ENCODE results near the gene CPNE4.

CPNE4 gene

DNA sequence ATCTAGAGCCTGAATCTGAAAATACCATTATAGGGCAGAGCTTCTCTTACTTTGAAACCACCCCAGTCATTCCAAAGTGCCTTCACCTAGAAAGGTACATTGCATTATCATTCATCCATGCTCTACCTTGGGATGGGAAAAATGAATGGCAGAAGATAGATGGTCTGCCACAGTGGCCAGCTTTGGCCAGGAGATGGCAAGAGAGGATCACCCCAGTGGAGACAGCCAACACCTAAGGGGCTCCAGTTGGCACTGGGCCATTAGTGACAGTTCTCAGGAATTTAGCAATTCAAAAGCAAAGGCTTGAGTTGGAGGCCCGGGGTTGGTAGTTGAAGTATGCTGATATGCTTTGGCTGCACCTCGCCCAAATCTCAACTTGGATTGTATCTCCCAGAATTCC, 278.4 kb downstream of the CPNE4 start:
- Histone ChIP-seq H3K9me3 (ENCODE audit: control insufficient read depth, insufficient read depth, low read length) (no peaks in the 10 kb centered on the region), H3K4me1 (ENCODE audit: control insufficient read depth, insufficient read depth, low read length) (no peaks in the 10 kb centered on the region), H3K27ac (ENCODE audit: low read length) (no peak overlapping the region), H3K27me3 (ENCODE audit: control insufficient read depth, insufficient read depth, low read length) (no peaks in the 10 kb centered on the region), H3K36me3 (ENCODE audit: control insufficient read depth, insufficient read depth, low read length) (no peaks in the 10 kb centered on the region), H3K4me3 (ENCODE audit: low read length) (no peak overlapping the region)
- WGBS (ENCODE audit: insufficient coverage, insufficient read length) = no CpG with 5 or more reads among the region's 2 CpGs
- DNase-seq (ENCODE audit: low read depth, low spot score) = no peak

DNA sequence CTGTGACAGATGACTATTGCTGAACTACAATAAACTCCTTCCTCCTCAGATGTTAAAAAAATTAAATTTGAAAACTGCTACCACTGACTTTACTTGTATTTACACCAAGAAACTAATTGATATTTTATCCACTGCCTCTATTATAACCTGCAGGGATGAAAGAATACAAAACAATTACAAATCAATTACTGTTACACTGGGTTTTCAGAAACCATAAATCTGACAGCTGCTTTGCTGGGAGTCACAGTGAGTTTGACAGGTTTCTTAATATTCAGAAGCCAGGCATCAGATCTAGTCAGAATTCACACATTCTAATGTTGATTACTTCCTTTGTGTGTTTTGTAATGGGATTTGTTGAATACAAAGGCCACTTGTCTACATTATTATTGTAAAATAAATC, 279.4 kb downstream of the CPNE4 start:
- H3K4me1 ChIP-seq (ENCODE audit: control insufficient read depth, insufficient read depth, low read length) = no peaks in the 10 kb centered on the region
- H3K27ac ChIP-seq (ENCODE audit: low read length) = no peak overlapping the region
- no peak for DNase-seq (ENCODE audit: low read depth, low spot score)
- H3K36me3 ChIP-seq (ENCODE audit: control insufficient read depth, insufficient read depth, low read length) = no peaks in the 10 kb centered on the region
- no peaks in the 10 kb centered on the region for H3K27me3 ChIP-seq (ENCODE audit: control insufficient read depth, insufficient read depth, low read length)
- H3K9me3 ChIP-seq (ENCODE audit: control insufficient read depth, insufficient read depth, low read length) = no peaks in the 10 kb centered on the region
- H3K4me3 ChIP-seq (ENCODE audit: low read length) = no peak overlapping the region

DNA sequence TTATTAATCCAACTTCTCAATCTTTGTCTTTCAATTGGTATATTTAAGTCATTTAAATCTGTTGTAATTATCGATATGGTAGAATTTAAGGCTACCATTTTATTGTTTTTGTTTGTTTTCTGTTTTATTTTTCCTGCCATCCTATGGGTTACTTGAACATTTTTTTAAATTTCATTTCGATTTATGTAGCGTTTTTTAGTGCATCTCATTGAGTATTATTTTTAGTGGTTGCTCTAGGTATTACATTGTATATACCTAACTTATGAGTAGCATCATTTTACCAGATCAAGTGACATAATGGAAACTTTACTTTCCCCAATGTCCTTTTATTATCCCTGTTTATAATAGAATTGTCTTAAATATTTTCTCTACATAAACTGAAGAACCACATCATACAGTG, 284.6 kb downstream of the CPNE4 start:
- no peaks in the 10 kb centered on the region for H3K36me3 ChIP-seq (ENCODE audit: control insufficient read depth, insufficient read depth, low read length)
- no CpG with 5 or more reads among the region's 3 CpGs for WGBS (ENCODE audit: insufficient coverage, insufficient read length)
- no peak overlapping the region for H3K4me3 ChIP-seq (ENCODE audit: low read length)

DNA sequence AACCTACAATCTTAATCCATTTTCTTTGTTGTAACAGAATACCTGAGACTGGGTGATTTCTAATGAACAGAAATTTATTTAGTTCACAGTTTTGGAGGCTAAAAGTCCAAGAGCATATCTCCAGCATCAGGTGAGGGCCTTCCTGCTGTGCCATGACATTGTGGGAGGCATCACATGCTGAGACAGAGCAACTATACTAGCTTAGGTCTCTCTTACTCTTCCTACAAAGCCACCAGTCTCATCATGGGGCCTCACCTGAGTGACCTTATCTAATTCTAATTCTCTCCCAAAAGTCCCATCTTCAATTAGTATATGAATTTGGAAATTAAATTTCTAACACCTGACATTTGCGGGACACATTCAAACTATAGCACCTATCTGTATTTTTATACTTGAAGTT, 285.0 kb downstream of the CPNE4 start:
- no peaks in the 10 kb centered on the region for H3K36me3 ChIP-seq (ENCODE audit: control insufficient read depth, insufficient read depth, low read length)
- H3K27me3 ChIP-seq (ENCODE audit: control insufficient read depth, insufficient read depth, low read length) = no peaks in the 10 kb centered on the region
- no peaks in the 10 kb centered on the region for H3K4me1 ChIP-seq (ENCODE audit: control insufficient read depth, insufficient read depth, low read length)
- no peaks in the 10 kb centered on the region for H3K9me3 ChIP-seq (ENCODE audit: control insufficient read depth, insufficient read depth, low read length)
- no peak overlapping the region for H3K4me3 ChIP-seq (ENCODE audit: low read length)
- no peak overlapping the region for H3K27ac ChIP-seq (ENCODE audit: low read length)
- no peak for DNase-seq (ENCODE audit: low read depth, low spot score)
- no CpG with 5 or more reads among the region's 1 CpG for WGBS (ENCODE audit: insufficient coverage, insufficient read length)

More for the DNA sequence above, 284.6 kb downstream of the CPNE4 start:
- H3K27ac ChIP-seq (ENCODE audit: low read length) = no peak overlapping the region
- no peak for DNase-seq (ENCODE audit: low read depth, low spot score)
- H3K9me3 ChIP-seq (ENCODE audit: control insufficient read depth, insufficient read depth, low read length) = no peaks in the 10 kb centered on the region
- no peaks in the 10 kb centered on the region for H3K27me3 ChIP-seq (ENCODE audit: control insufficient read depth, insufficient read depth, low read length)
- H3K4me1 ChIP-seq (ENCODE audit: control insufficient read depth, insufficient read depth, low read length) = no peaks in the 10 kb centered on the region

DNA sequence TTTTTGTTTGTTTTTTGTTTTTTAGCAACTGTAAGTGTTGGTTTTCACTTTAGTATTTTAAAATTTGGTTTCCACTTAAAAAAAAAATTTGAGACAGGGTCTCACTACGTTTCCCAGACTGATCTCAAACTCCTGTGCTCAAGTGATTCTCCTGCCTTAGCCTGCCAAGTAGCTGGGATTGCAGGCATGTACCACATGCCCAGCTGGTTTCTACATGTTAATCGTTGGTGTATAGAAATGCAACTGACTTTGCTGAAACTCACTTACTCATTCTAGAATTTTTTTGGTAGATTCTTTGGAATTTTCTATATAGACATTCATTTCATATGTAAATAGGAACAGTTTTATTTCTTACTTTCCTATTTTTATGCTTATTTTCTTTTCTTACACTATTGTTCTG, 287.3 kb downstream of the CPNE4 start:
- no peaks in the 10 kb centered on the region for H3K27me3 ChIP-seq (ENCODE audit: control insufficient read depth, insufficient read depth, low read length)
- no CpG with 5 or more reads among the region's 2 CpGs for WGBS (ENCODE audit: insufficient coverage, insufficient read length)
- H3K27ac ChIP-seq (ENCODE audit: low read length) = no peak overlapping the region
- no peak overlapping the region for H3K4me3 ChIP-seq (ENCODE audit: low read length)
- no peaks in the 10 kb centered on the region for H3K36me3 ChIP-seq (ENCODE audit: control insufficient read depth, insufficient read depth, low read length)
- no peaks in the 10 kb centered on the region for H3K9me3 ChIP-seq (ENCODE audit: control insufficient read depth, insufficient read depth, low read length)
- no peak for DNase-seq (ENCODE audit: low read depth, low spot score)
- no peaks in the 10 kb centered on the region for H3K4me1 ChIP-seq (ENCODE audit: control insufficient read depth, insufficient read depth, low read length)

DNA sequence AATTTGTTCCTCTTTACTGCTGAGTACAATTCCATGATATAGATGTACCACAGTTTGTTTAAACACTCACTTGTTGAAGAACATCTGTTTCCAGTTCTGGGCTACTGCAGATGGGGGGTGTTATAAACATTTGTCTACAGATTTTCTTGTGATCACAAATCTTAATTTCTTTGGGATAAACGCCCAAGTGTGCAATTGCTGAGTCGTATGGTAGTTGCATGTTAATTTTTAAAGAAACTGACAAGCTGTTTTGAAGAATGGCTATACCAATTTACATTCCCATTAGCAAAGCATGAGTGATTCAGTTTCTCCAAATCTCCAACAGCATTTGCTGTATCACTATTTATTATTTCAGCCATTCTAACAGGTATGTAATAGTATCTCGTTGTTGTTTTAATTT, 290.0 kb downstream of the CPNE4 start:
- DNase-seq (ENCODE audit: low read depth, low spot score) = no peak
- Histone ChIP-seq H3K27me3 (ENCODE audit: control insufficient read depth, insufficient read depth, low read length) (no peaks in the 10 kb centered on the region), H3K4me1 (ENCODE audit: control insufficient read depth, insufficient read depth, low read length) (no peaks in the 10 kb centered on the region), H3K36me3 (ENCODE audit: control insufficient read depth, insufficient read depth, low read length) (no peaks in the 10 kb centered on the region), H3K4me3 (ENCODE audit: low read length) (no peak overlapping the region), H3K27ac (ENCODE audit: low read length) (no peak overlapping the region), H3K9me3 (ENCODE audit: control insufficient read depth, insufficient read depth, low read length) (no peaks in the 10 kb centered on the region)
- WGBS (ENCODE audit: insufficient coverage, insufficient read length) = no CpG with 5 or more reads among the region's 3 CpGs

DNA sequence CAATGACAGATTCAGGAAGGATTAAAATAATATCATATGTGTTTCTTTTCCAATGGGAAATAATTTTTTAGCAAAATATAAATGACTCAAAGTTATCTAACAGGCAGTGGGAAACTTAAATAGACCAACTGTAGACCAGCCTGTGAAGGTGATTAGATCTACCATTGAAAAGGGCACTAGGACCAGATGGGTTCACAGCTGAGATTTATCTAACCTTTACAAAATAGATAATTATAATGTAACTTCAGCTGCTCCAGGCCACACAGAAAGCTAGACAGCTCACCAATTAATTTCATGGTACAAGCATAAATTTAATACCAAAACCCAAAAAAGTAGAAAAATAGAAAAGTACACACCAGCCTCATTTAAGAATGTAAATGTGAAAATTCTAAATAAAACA, 291.7 kb downstream of the CPNE4 start:
- DNase-seq (ENCODE audit: low read depth, low spot score) = no peak
- H3K36me3 ChIP-seq (ENCODE audit: control insufficient read depth, insufficient read depth, low read length) = no peaks in the 10 kb centered on the region
- no peak overlapping the region for H3K27ac ChIP-seq (ENCODE audit: low read length)
- no peak overlapping the region for H3K4me3 ChIP-seq (ENCODE audit: low read length)
- peaks cover 2% of the 10 kb centered on the region; the same call in 1 of the 2 replicates for H3K4me1 ChIP-seq (ENCODE audit: control insufficient read depth, insufficient read depth, low read length)
- no peaks in the 10 kb centered on the region for H3K9me3 ChIP-seq (ENCODE audit: control insufficient read depth, insufficient read depth, low read length)
- H3K27me3 ChIP-seq (ENCODE audit: control insufficient read depth, insufficient read depth, low read length) = no peaks in the 10 kb centered on the region

DNA sequence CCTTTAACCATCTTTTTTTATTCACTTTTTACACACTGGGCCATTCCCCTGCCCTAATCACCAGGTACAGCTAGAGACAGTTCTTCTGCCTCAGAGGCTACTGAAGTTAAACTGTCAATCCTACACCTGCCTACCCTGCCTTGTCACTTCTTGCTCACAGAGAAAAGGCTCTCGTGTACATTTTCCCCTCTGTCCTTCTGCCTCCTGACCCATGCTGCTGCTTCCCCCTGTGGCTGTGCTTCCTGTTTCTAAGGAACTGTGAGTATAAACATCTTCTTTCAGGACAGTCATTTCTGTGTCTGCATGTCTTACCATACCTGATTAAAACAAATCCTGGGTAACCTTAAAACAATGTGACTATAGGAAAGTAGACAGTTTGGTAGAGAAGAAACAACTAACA, 295.6 kb downstream of the CPNE4 start:
- H3K9me3 ChIP-seq (ENCODE audit: control insufficient read depth, insufficient read depth, low read length) = no peaks in the 10 kb centered on the region
- WGBS (ENCODE audit: insufficient coverage, insufficient read length) = no CpG with 5 or more reads among the region's 1 CpG
- H3K4me3 ChIP-seq (ENCODE audit: low read length) = no peak overlapping the region
- H3K27me3 ChIP-seq (ENCODE audit: control insufficient read depth, insufficient read depth, low read length) = no peaks in the 10 kb centered on the region
- peaks cover 2% of the 10 kb centered on the region; the same call in 1 of the 2 replicates for H3K4me1 ChIP-seq (ENCODE audit: control insufficient read depth, insufficient read depth, low read length)
- no peak for DNase-seq (ENCODE audit: low read depth, low spot score)
- no peaks in the 10 kb centered on the region for H3K36me3 ChIP-seq (ENCODE audit: control insufficient read depth, insufficient read depth, low read length)
- H3K27ac ChIP-seq (ENCODE audit: low read length) = no peak overlapping the region

DNA sequence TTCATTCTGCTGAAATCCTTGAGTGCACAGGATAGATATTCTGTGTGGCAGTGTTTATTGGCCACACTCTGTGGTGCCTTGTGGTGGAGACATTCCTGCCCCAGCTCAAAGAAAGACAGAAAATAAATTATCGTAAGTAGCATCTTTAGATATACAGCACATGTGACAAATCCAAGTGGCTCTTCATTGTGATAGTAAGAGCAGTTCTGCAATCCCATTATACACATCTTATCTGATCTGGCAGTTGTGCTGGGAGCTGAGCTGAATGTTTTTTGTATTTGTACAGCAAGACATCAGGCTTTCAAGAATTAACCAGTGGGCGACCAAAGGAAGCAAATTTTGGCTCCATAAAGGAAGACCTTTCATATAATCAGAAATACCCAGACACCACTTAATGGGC, 296.7 kb downstream of the CPNE4 start:
- peaks cover 2% of the 10 kb centered on the region; the same call in 1 of the 2 replicates for H3K4me1 ChIP-seq (ENCODE audit: control insufficient read depth, insufficient read depth, low read length)
- WGBS (ENCODE audit: insufficient coverage, insufficient read length) = no CpG with 5 or more reads among the region's 2 CpGs

DNA sequence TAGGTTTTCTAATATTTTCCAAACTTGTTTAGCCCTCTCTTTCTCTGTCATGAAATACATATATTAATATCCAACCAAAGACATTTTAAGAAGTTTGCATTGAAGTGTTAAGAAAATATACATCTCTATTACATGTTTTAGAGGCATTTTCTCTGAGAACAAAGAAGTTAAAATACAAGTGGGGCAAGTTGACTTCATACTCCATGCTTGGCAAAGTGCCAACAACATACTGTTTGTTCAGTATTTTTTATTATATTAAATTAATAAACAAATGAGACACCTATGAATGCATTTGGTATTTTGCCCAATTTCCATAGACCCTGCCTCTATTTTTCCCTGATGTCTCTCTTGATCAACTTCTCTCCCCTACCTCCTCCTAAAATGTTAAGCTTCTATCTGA, 299.3 kb downstream of the CPNE4 start:
- DNase-seq (ENCODE audit: low read depth, low spot score) = no peak
- Histone ChIP-seq H3K27me3 (ENCODE audit: control insufficient read depth, insufficient read depth, low read length) (no peaks in the 10 kb centered on the region), H3K4me1 (ENCODE audit: control insufficient read depth, insufficient read depth, low read length) (peaks cover 2% of the 10 kb centered on the region; the same call in 1 of the 2 replicates), H3K27ac (ENCODE audit: low read length) (no peak overlapping the region), H3K9me3 (ENCODE audit: control insufficient read depth, insufficient read depth, low read length) (no peaks in the 10 kb centered on the region), H3K36me3 (ENCODE audit: control insufficient read depth, insufficient read depth, low read length) (no peaks in the 10 kb centered on the region), H3K4me3 (ENCODE audit: low read length) (no peak overlapping the region)

More for the DNA sequence above, 296.7 kb downstream of the CPNE4 start:
- H3K36me3 ChIP-seq (ENCODE audit: control insufficient read depth, insufficient read depth, low read length) = no peaks in the 10 kb centered on the region
- no peak for DNase-seq (ENCODE audit: low read depth, low spot score)
- H3K27me3 ChIP-seq (ENCODE audit: control insufficient read depth, insufficient read depth, low read length) = no peaks in the 10 kb centered on the region
- H3K27ac ChIP-seq (ENCODE audit: low read length) = no peak overlapping the region
- H3K4me3 ChIP-seq (ENCODE audit: low read length) = no peak overlapping the region
- no peaks in the 10 kb centered on the region for H3K9me3 ChIP-seq (ENCODE audit: control insufficient read depth, insufficient read depth, low read length)

DNA sequence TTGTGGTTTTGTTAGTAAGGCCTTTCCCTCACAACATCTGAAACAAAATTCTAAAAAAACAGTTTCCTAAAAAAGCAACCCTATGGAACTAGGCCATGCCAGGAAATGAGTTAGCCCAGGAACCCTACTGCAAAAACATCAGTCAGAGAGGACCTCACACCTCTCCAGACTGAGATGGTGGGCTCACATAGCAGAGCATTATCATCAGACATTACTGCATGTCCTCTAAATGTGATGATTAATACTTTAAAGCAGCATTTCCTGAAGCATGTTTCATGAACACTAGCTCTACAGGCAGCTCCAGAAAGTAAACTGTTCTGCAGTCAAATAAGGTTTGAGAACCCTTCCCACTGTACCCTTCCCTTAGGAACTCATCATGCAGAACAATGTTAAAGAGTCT, 299.7 kb downstream of the CPNE4 start:
- H3K36me3 ChIP-seq (ENCODE audit: control insufficient read depth, insufficient read depth, low read length) = no peaks in the 10 kb centered on the region
- H3K27ac ChIP-seq (ENCODE audit: low read length) = no peak overlapping the region
- no peaks in the 10 kb centered on the region for H3K27me3 ChIP-seq (ENCODE audit: control insufficient read depth, insufficient read depth, low read length)
- no peaks in the 10 kb centered on the region for H3K9me3 ChIP-seq (ENCODE audit: control insufficient read depth, insufficient read depth, low read length)
- H3K4me3 ChIP-seq (ENCODE audit: low read length) = no peak overlapping the region
- DNase-seq (ENCODE audit: low read depth, low spot score) = no peak
- H3K4me1 ChIP-seq (ENCODE audit: control insufficient read depth, insufficient read depth, low read length) = peaks cover 2% of the 10 kb centered on the region; the same call in 1 of the 2 replicates
